ENCODE measurements around the gene TRIM17. TPM values are rescaled to one million over a fixed set of nuclear protein-coding genes. Genes with fewer than 3 reads are reported as not detected.

The TRIM17 gene
- total RNA-seq, 1 donor from 2014 or later, result 2.6 TPM

GRCh38 chr1:228405200-228405978 lies 11.3 kb downstream of the TRIM17 start:
- no peak for DNase-seq
- H3K36me3 ChIP-seq, result peaks cover 11% of the 10 kb centered on the region
- peak overlapping the region; percentile 80 for H3K4me3 ChIP-seq
- peaks cover 32% of the 10 kb centered on the region for H3K4me1 ChIP-seq
- intact Hi-C loops (cut with DNase I), result no loop called here
- H3K27ac ChIP-seq, result no peak overlapping the region
- no peaks in the 10 kb centered on the region for H3K9me3 ChIP-seq
- TF ChIP-seq CTCF (IDR thresholded peaks at IDR 0.05), result no peak
- ATAC-seq, result no peak
- no peaks in the 10 kb centered on the region for H3K27me3 ChIP-seq

DNA sequence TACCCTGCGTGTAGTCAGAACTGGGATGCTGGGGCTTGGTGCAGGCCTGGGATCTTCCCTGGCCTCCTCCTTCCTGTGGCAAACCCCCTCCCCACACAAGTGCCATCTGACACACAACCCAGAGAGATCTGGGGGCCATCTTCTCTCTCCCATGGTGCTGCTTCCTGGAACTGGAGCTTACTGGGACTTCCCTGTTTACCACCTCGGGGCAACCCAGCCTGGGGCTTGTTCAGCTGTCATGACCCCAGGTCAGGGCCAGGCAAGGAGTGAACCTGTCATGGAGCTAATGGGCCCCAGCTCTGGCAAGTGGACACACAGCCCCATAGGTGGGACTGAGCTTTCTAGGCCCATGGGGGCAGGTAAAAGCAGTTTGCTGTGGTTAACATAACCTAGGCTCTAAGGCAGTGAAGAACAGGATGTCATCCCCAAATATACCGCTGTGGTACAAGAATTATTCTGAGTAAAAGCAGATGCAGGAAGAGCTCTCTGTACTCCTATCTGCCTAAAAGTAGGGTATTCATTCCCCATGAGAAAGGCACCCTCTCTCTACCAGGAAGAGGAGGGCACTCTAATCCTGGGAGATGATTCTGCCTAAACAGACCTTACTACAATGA lies 12.4 kb downstream of the TRIM17 start:
- no peaks in the 10 kb centered on the region for H3K27me3 ChIP-seq
- intact Hi-C loops (cut with DNase I), result no loop called here
- no peak overlapping the region for H3K27ac ChIP-seq
- H3K4me1 ChIP-seq, result peaks cover 32% of the 10 kb centered on the region
- no peak for TF ChIP-seq CTCF (IDR thresholded peaks at IDR 0.05)
- H3K36me3 ChIP-seq, result peaks cover 22% of the 10 kb centered on the region
- peak overlapping the region; percentile 80 for H3K4me3 ChIP-seq
- peak; percentile 52 for DNase-seq
- ATAC-seq, result no peak
- no peaks in the 10 kb centered on the region for H3K9me3 ChIP-seq

GRCh38 chr1:228403231-228403631 lies 13.4 kb downstream of the TRIM17 start:
- intact Hi-C loops (cut with DNase I), result no loop called here
- no peak for TF ChIP-seq CTCF (IDR thresholded peaks at IDR 0.05)
- Histone ChIP-seq H3K4me3 (no peak overlapping the region), H3K9me3 (no peaks in the 10 kb centered on the region), H3K27me3 (no peaks in the 10 kb centered on the region), H3K4me1 (peaks cover 32% of the 10 kb centered on the region), H3K27ac (no peak overlapping the region), H3K36me3 (peaks cover 32% of the 10 kb centered on the region)
- no peak for ATAC-seq
- peak; percentile 39 for DNase-seq

DNA sequence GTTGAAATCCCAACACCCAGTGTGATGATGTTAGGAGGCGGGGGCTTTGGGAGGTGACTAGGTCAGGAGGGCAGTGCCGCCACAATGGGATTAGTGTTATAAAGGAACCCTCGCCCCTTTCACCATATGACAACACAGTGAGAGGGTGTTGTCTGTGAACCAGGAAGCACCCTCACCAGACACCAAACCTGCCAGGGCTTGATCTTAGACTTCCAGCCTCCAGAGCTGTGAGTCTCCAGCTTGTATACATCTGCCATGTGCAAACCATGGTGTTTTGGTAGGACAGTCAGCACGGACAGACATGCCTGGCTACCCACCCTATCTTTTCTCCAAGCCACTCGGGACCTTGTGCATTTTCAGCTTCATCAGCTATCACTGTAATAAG lies 14.0 kb downstream of the TRIM17 start:
- TF ChIP-seq CTCF (IDR thresholded peaks at IDR 0.05), result no peak
- ATAC-seq (no peak), DNase-seq (peak; percentile 17)
- Histone ChIP-seq H3K4me1 (peaks cover 31% of the 10 kb centered on the region), H3K27me3 (no peaks in the 10 kb centered on the region), H3K36me3 (peaks cover 38% of the 10 kb centered on the region), H3K4me3 (no peak overlapping the region), H3K27ac (no peak overlapping the region), H3K9me3 (no peaks in the 10 kb centered on the region)
- intact Hi-C loops (cut with DNase I), result no loop called here

GRCh38 chr1:228401782-228402640 lies 14.7 kb downstream of the TRIM17 start:
- TF ChIP-seq CTCF (IDR thresholded peaks at IDR 0.05), result no peak
- no peak overlapping the region for H3K4me3 ChIP-seq
- ATAC-seq (no peak), DNase-seq (peak; percentile 50)
- H3K4me1 ChIP-seq, result peaks cover 28% of the 10 kb centered on the region
- no peaks in the 10 kb centered on the region for H3K27me3 ChIP-seq
- H3K27ac ChIP-seq, result no peak overlapping the region
- no peaks in the 10 kb centered on the region for H3K9me3 ChIP-seq
- peaks cover 43% of the 10 kb centered on the region for H3K36me3 ChIP-seq
- intact Hi-C loops (cut with DNase I), result no loop called here

All from upper lobe of right lung (tissue), 1 donor.